HEK293T (cell line): ENCODE data around the gene HNRNPD.

Source experiments
- CTCF ChIA-PET: fragments of 350-600 bp; formaldehyde crosslinking; extraction: SDS; loops from one replicate; lab custom pipeline; 2021; ENCODE audit warnings: antibody characterized with exemption, inconsistent platforms; lab: Yijun Ruan, JAX
- POLR2A ChIA-PET: fragments of 350-600 bp; formaldehyde crosslinking; extraction: SDS; loops from one replicate; lab custom pipeline; 2020; ENCODE audit warnings: antibody characterized with exemption, inconsistent platforms; lab: Yijun Ruan, JAX
- DNase-seq: peaks from one replicate; pipeline ENCODE4 v3.0.0; 2012; ENCODE audit warnings: mixed read lengths; ENCODE audit errors: extremely low spot score
- ARNT ChIP-seq: fragments of 450-650 bp; IDR thresholded peaks from 2 replicates; pipeline ENCODE4 v1.6.1; 2017; ENCODE audit warnings: mild to moderate bottlenecking
- BHLHE40 ChIP-seq: fragments of 450-650 bp; IDR thresholded peaks from 2 replicates; pipeline ENCODE4 v1.6.1; 2016; ENCODE audit warnings: mild to moderate bottlenecking, moderate library complexity, borderline replicate concordance
- CTBP1 ChIP-seq: fragments of 450-650 bp; IDR thresholded peaks from 2 replicates; pipeline ENCODE4 v1.6.1; 2016; ENCODE audit warnings: borderline replicate concordance
- ELF4 ChIP-seq: fragments of 450-650 bp; IDR thresholded peaks from 2 replicates; pipeline ENCODE4 v1.6.1; 2017; ENCODE audit warnings: antibody characterized with exemption
- FOXA1 ChIP-seq: fragments of 450-650 bp; IDR thresholded peaks from 2 replicates; pipeline ENCODE4 v1.6.1; 2016; ENCODE audit warnings: mild to moderate bottlenecking
- FOXK2 ChIP-seq: fragments of 450-650 bp; IDR thresholded peaks from 2 replicates; pipeline ENCODE4 v1.6.1; 2016; ENCODE audit warnings: mild to moderate bottlenecking
- FOXM1 ChIP-seq: fragments of 450-650 bp; IDR thresholded peaks from 2 replicates; pipeline ENCODE4 v1.6.1; 2017; ENCODE audit warnings: mild to moderate bottlenecking, borderline replicate concordance
- HDGF ChIP-seq: fragments of 450-650 bp; IDR thresholded peaks from 2 replicates; pipeline ENCODE4 v1.6.1; 2017; ENCODE audit warnings: antibody characterized with exemption, borderline replicate concordance
- L3MBTL2 ChIP-seq: fragments of 450-650 bp; conservative IDR thresholded peaks from 2 replicates; pipeline ENCODE4 v1.6.1; 2016; ENCODE audit warnings: mild to moderate bottlenecking
- LEF1 ChIP-seq: fragments of 450-650 bp; IDR thresholded peaks from 2 replicates; pipeline ENCODE4 v1.6.1; 2017; ENCODE audit warnings: mild to moderate bottlenecking, borderline replicate concordance
- NFRKB ChIP-seq: fragments of 450-650 bp; IDR thresholded peaks from 2 replicates; pipeline ENCODE4 v1.6.1; 2016; ENCODE audit warnings: mild to moderate bottlenecking, moderate library complexity
- PKNOX1 ChIP-seq: fragments of 450-650 bp; IDR thresholded peaks from 2 replicates; pipeline ENCODE4 v1.6.1; 2016
- SP1 ChIP-seq: fragments of 450-650 bp; IDR thresholded peaks from 2 replicates; pipeline ENCODE4 v1.6.1; 2017
- SUZ12 ChIP-seq: fragments of 450-650 bp; IDR thresholded peaks from 2 replicates; pipeline ENCODE4 v1.6.1; 2016; ENCODE audit warnings: mild to moderate bottlenecking
- TARDBP ChIP-seq: fragments of 450-650 bp; IDR thresholded peaks from 2 replicates; pipeline ENCODE4 v1.6.1; 2016
- ZNF384 ChIP-seq: fragments of 450-650 bp; IDR thresholded peaks from 2 replicates; pipeline ENCODE4 v1.6.1; 2016

The HNRNPD gene

GRCh38 chr4:82380344-82380743 lies 6.6 kb upstream of the HNRNPD start:
- ChIA-PET CTCF (no interaction called here), POLR2A (interaction anchor here (1.9 kb wide), 1 partner anchor 49 kb away, joined by 11 read pairs; the partner anchor contains the start of gene HNRNPDL)
- no peak for TF ChIP-seq SP1
- no peak for TF ChIP-seq ARNT
- no peak for TF ChIP-seq PKNOX1
- no peak for TF ChIP-seq TARDBP
- TF ChIP-seq HDGF, result no peak
- no peak for TF ChIP-seq FOXK2
- TF ChIP-seq ZNF384, result no peak
- TF ChIP-seq FOXA1, result no peak
- no peak for TF ChIP-seq BHLHE40
- TF ChIP-seq ELF4, result no peak
- TF ChIP-seq L3MBTL2, result no peak
- no peak for TF ChIP-seq LEF1
- TF ChIP-seq NFRKB, result no peak
- TF ChIP-seq SUZ12, result no peak
- no peak for TF ChIP-seq CTBP1
- DNase-seq, result no peak

GRCh38 chr4:82376109-82376508 lies 2.3 kb upstream of the HNRNPD start:
- TF ChIP-seq CTBP1, result no peak
- TF ChIP-seq HDGF, result no peak
- no peak for TF ChIP-seq LEF1
- TF ChIP-seq PKNOX1, result no peak
- TF ChIP-seq FOXA1, result no peak
- TF ChIP-seq NFRKB, result no peak
- no peak for TF ChIP-seq TARDBP
- TF ChIP-seq L3MBTL2, result no peak
- TF ChIP-seq FOXM1, result no peak
- TF ChIP-seq BHLHE40, result no peak
- no peak for TF ChIP-seq ELF4
- CTCF ChIA-PET, result no interaction called here
- DNase-seq, result no peak
- POLR2A ChIA-PET, result no interaction called here

- ChIA-PET POLR2A (interaction anchor here (1.0 to 1.9 kb wide), 4 partner anchors 24 to 56 kb away, joined by 3 to 29 read pairs (median 4); partner anchors contain the start of gene HNRNPDL), CTCF (no interaction called here)
- DNase-seq, result peak; percentile 14
- TF ChIP-seq ELF4 (no peak), ZNF384 (no peak), L3MBTL2 (no peak), ARNT (no peak), SP1 (no peak), PKNOX1 (no peak), SUZ12 (no peak), TARDBP (no peak), HDGF (no peak), CTBP1 (no peak)
These were observed 340 bp downstream of the HNRNPD start for GRCh38 chr4:82373486-82373815.

GRCh38 chr4:82372517-82373485 lies 990 bp downstream of the HNRNPD start:
- peak; percentile 76 for TF ChIP-seq L3MBTL2
- TF ChIP-seq BHLHE40, result no peak
- TF ChIP-seq NFRKB, result peak; percentile 33; the same call in 1 of the 2 replicates
- peak; percentile 66 for DNase-seq
- POLR2A ChIA-PET, result interaction anchor here (0.6 to 1.2 kb wide), 3 partner anchors 11 to 57 kb away, joined by 3 to 6 read pairs (median 3); no protein-coding TSS in a partner anchor
- CTCF ChIA-PET, result no interaction called here

GRCh38 chr4:82371497-82371896 lies 2.3 kb downstream of the HNRNPD start:
- DNase-seq, result peak; percentile 15
- ChIA-PET POLR2A (interaction anchor here (0.7 to 1.4 kb wide), 4 partner anchors 11 to 528 kb away, joined by 3 read pairs; no protein-coding TSS in a partner anchor), CTCF (interaction anchor here (1.6 kb wide), 1 partner anchor 11 kb away, joined by 4 read pairs; no protein-coding TSS in a partner anchor)
- 0 out of 2 replicates have a peak, but pooled peaks have one; percentile 30 for TF ChIP-seq PKNOX1
- TF ChIP-seq CTBP1, result no peak
